ENCODE results near the gene CHDH.

The CHDH gene

DNA sequence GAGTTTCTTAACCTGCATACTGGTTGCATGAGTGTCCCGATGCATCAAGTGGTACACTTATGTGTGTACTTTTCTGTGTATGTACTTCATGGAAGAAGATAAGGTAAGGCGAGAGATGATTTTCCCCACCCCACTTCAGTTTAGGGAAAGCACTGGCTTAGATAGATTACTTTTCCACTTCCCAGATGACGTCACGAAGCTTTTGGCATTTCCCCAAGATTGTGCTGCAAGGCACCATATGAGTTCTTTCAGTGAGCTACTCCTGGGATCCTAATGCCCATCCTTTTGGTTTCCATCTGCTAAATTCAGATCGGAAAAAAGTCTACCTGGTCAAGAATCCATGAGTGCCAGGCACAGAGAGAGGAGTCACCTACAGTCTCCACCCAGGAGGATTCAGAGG lies 4.7 kb upstream of the CHDH start:
- no peak for DNase-seq (ENCODE audit: low spot score)

DNA sequence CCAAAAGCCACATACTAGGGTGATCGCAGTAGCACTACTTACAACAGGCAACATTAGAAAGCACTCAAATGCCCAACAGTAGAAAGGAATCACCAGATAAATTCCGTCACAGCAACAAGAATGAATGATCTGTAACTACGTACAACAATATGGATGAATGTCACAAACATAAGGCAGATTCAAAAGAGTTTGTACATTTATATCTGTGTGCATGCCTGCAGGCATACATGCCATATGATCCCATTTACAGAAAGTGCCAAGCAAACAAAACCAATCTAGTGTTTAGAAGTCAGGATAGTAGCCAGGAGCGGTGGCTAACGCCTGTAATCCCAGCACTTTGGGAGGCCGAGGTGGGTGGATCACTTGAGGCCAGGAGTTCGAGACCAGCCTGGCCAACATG lies 3.7 kb upstream of the CHDH start:
- DNase-seq (ENCODE audit: low spot score) = no peak

DNA sequence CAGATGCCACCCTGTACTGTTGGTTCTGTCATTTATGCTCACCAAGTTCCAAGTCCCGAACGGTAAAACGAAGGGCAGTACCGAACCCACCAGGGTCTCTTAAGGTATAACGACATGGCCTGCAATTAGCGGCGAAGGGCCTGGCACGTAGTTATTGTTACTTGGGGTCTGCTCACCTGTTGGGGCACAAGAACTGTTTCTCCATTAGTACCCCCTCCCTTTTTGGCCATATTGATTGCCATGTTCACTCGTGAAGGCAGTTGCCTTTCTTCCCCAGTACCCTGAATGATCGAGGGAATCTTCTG lies 584 bp upstream of the CHDH start:
- DNase-seq (ENCODE audit: low spot score) = no peak

DNA sequence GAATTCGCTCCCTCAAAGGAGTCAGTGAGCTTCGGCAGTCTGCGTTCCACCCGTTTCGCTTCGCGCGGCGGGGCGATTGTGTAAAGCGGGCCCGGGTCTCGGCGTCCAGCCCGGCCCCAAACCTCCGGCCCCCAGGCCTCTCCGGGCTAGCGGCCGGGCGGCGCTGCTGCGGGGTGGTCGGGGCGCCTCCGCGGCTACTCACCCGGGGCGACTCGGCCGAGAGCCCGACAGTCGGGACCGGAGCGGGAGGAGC lies 412 bp downstream of the CHDH start:
- DNase-seq (ENCODE audit: low spot score) = no peak

DNA sequence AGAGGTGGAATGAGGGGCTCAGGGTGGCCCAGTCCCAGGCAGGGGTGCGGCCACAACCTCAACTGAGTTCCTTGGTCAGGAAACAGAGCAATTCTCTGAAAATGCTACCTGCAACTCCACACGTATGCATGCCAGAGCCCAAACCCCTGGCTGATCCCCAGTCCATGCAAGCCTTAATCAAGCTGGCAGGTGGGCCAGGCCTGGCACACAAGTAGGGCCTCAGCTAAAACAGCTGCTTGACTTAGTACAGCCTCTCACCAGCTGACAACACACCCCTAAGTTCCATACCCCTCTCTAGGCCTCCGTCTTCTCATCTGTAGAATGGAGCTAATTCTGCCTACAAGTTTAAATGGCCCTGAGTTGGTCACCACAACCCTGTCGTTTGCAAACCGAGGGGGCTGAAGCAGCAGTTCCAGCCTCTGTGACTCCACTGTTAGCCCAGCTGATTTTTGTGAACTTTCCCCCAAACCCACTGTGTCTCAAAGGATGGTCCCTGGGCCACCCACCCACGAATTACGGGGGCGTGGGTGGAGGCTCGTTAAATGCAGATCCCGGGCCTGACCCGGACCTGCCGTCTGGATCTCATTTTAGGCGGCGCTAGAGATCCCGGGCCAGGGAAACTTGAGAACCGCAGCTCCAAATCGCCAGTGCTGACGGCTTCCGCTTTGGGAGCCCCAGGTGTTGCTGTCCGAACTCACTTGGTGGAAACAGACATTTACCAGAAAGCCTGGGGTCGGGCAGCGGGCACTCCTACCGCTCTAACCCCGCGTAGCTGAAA lies 927 bp downstream of the CHDH start:
- DNase-seq (ENCODE audit: low spot score) = peak; percentile 37

DNA sequence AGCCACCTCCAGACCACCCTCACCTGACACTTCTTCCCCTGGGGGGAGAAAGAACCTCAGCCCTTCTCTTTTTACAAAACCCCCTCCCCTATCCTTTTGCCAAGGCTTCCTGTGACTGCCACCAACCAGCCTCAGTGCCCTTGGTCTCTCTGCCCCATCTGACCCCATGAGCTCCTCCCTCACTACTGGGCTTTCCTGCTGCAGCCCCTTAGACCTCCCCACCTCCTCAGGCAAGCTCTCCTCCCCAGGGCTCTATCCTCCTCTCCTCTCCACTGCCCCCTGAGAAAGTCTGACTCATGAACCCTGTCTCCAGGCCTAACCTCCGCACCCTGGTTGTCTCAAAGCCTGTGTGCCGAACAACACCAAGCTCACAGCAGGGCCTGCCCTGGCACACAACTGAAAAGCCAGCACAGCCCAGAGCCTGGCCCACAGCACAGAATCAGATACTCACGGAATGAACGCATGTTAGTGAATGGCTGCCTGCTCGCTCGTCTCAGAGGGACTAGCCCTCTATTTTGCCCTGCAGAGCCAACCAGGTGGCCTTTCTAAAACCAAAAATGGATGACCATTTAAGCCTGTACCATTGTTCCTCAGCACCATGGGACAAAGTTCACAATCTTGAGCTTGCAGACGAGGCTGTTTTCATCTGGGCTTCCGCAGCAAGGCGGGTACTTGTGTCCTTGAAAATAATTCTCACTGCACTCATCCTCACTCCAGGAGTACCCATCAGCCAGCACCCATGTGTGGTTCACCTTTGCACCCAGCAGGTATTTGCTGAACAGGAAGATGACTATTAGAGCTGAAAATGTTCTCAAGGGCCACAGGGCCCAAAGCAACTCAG lies 1.7 kb downstream of the CHDH start:
- peak; percentile 38 for DNase-seq (ENCODE audit: low spot score)

DNA sequence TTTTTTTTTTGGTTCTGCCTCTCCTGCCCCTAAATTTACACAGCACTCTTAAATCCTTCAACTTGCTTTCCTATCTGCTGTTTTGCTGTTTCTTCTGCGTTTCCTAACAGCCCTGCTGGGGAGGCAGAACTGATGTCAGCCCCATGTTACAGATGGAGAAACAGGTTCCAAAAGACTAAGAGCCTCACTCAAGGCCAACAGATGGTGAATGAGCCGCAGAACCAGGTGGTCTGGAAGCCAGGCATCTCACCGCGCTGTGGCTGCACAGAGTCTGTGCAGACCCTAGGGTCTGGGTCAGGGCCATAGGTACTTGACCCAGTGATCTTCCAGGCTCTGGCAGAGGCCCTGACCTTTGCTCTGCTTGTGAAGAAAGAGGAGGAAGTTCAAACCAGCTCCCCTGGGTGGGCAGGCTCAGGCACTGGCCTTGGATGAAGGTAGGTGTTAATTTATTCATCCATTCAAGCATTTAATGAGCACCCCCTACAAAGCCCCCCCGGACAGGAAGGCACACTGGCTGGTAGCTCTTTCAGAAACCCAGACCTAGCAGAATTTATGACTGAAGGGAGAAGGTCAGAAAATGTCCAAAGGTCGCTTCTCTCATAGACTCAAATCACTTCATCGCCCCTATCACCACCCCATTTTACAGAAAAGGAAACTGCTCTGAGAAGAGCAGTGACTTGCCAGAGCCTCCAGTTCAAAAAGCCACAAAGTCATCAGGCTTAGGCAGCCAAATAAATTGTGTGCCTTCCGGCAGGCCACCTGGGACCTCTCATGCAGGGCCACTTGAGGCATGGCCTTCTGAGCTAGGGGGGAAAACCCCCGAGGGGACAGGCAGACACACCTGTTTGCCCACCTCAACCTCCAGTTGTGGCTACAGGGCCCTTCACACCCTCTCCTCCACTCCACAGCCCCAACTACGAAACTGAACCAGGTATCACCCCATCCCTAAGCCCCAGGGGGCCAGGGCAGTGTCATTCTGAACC lies 2.7 kb downstream of the CHDH start:
- no peak for DNase-seq (ENCODE audit: low spot score)

DNA sequence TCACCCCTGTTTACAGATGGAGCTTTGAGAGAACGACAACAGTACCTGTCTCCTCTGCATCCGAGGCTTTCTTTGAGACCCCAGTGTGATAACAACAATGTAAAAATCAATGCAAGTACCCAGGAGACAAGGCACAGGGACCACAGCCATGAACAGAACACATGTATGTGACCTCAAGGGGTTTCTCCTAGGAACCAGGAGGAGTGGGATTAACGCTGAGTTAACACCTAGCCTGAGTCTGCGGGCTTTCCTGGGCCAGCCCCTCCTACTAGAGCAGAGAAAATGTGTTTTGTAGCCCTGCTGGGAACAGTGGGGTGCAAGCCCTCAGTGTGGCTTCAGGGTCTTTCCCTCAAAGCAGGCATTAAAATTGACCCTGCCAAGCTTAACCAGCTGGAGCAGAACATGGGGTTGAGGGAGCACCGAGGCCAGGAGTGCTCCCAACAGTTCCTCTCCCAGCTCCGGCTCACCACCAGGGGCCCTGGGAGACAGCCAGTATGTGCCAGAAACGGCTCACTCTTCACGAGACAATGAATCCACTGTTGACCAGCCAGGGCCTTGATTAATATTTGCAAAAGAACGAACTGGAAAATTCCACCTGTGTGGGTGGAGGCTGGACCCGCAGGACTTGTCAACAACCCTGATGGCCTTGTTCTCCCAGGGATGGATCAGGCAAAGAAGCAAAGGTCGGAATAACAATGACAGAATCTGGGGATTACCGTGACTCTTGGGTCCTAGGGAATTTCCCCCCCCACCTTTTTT lies 3.6 kb downstream of the CHDH start:
- DNase-seq (ENCODE audit: low spot score) = peak; percentile 96

DNA sequence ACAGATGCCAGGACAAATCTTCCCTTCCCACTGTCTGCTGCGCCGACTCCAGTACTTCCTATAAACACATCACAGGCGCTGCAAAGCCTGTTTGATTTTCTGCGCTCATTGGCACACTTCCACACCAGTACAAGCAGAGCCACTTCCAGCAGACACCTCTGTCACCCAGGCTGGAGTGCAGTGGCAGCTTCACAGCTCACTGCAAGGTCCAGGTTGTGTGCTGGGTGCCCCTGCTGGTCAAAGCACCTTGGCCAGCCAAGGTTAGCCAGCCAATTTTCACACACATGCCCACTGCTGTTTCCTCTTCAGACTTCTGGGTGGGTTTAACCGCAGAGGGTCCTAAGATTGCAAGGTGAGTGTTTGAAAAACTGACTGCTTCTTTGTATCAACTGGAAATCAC lies 4.9 kb downstream of the CHDH start:
- no peak for DNase-seq (ENCODE audit: low spot score)

DNA sequence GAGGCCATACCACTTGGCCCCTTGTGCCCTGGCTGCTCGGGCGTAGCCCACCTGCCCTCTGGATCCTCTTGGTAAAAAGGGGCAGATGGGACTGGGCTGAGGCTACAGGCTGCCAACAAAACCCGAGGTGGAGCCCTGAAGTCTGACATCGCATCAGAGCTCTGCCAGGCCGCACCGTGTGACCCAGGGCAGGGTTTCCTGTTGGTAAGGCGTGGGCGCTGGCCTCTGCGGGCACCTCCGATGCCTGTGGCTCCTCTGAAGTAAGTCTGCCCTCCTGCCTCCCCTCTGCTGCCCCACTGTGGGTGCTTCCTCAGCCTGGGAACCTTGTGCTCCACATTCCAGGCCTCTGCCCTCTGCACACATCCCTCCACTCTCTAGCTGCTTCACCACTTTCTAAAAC lies 8.9 kb downstream of the CHDH start:
- no peak for DNase-seq (ENCODE audit: low spot score)

DNA sequence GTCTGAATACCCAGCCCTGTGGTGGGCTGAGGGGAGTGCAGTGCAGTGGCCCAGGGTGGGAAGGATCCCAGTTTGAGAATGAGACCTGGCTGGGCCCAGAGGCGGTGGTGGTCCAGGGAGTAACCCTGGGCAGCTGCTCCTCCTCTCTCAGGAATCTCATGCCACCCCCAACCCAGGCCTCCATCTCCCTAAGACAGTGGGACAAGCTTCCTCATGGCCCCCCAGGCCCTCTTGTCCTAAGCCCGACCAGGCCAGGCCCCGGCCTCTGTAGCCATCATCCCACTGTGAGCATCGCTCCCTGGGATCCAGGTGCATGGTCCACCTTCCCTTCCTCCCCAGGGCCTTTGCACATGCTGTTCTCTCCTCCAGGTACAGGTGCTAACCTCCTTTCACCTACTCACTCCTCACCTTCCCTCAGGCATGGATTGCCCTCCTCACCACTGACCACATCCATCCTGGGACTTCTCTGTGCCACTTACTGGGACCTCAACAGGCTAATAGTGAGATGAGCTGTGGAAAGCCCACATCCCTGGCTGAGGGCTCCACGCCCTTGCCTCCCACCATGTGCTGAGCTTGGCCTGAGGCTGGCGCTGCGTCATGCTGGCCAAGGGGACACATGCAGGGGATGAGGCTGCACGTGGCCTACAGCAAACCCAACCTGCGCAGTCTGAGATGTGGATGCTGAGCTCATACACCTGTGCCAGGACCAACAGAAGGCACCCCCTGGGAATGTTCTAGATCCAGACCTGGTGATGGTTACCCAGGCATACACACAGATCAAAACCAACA lies 9.9 kb downstream of the CHDH start:
- DNase-seq (ENCODE audit: low spot score) = no peak

DNA sequence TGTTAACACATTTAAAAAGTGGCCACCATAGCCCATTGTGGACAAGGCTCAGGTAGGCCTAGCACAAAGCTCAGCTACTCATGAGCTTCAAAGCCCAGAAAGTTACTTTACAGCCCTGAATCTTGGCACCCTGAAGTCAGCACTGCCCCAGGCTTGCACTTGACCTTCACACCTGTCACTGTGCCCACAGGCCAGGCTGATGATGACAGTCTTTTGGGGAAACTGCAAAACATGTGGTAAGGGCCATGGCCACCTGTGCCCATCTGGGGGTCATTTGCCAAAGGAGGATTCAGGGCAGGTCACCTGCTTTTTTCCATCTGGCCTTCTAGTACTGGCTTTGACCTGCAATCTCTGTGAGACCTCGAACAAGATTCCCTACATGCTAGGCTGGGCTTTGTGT lies 11.0 kb downstream of the CHDH start:
- no peak for DNase-seq (ENCODE audit: low spot score)

DNA sequence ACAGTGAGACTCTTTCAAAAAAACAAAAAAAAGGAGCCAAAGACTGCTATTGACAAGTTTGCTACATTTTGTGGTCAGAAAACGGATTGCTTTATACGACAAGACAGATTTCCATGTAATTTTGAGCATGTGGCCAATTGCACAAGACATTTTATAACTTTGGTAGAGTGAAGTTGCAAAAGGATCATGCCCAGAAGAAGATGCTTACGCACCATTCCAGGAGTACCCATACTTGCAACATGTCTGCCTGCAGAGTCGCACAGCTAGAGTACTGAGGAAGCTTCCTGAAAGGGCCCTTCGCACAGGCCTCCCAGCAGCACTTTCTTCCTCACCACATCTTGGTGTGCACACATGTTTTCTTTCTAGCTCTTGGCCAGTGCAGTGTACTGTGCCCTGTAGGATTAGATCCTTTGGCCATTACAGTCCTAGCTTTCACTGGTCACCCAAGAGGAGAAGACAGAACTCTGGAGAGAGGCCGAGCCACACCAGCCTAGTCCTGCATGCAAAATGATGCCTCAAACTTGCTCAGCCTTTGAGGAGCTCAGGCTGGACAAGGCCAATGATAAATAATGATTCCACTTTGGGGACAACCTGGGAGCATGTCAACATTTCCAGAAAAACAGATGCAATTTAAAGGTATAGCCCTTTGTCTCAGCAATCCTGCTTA lies 11.7 kb downstream of the CHDH start:
- DNase-seq (ENCODE audit: low spot score) = no peak

DNA sequence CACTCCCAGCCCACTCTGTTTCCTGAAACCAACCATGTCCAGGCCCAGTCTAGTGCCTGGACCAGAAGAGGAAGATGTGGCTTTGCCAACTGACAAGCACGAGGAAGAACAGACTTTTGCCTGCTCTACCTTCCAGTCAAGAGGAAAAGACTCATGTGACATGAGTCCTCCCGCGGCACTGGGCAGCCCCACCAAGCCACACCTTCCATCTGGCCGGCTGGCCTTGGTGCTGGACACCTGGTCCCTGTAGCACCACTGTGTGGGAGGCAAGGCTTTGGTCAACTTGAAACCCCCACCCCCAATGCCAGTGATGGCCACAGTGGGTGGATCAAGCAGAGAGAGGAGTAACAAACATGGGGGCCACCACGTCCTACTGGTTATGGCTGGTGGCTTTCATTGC lies 12.5 kb downstream of the CHDH start:
- DNase-seq (ENCODE audit: low spot score) = no peak

DNA sequence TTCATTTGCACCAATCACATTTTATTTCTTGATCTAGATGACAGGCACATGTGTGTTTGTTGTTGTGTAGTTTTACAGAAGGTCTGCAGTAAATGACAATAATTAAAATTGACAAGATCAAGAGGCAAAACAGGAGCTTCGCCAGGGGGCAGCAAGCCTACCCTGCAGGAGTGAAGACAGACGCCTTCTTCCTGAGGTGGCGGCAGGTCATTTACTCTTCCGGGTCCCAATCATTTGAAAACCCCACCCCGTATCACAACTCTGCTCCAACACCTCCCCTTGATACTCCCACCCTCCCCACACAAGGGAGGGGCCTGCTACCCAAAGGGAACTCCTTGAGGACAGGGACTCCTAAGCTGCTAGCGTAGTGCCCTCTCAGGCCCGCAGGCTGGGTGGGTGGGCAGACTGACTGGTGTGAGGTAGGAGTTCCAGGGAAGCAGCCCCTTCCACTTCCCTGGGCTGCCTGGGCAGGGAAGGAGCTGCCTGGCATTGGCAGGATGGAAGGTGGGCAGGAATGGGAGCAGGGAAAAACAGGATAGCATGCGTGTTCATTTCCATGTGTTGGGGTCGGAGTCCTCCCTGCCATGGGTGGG lies 13.1 kb downstream of the CHDH start:
- no peak for DNase-seq (ENCODE audit: low spot score)

DNA sequence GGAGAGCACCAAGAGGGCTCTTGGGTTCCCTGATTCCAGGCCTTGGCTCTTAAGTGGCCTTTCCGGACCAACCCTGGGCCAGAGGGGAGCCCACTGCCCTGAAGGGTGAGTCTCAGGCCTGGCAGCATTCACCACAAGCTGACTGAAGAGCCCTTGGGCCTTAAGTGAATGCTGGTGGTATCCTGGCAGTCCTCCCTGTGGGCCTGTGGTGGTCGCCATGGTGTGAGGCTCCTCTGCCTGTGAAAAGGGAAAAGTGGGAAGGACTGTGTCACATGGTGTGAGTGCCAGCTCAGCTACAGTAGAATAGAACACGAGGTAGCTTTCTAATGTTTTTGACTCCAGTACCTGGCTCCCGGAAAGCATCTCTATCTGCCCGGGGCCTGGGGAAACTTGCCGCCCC lies 15.3 kb downstream of the CHDH start:
- no peak for DNase-seq (ENCODE audit: low spot score)

DNA sequence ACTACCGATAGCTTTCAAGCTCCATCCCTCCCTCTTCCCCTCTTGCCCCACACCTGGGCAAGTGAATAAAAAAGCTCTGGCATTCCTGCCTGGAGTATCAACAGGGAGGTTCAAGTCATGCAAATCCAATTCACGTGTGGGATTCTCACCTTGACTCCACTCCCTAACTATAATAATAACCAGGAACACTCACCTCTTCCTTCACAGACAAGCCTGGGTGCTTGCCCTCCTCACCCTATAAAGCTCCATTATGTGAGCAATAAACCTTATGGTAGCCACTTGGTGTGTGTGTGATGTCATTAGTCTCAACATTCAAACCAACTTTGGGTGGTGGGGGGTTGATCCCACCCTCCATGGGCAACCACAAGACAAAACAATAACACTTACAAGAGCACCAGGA lies 16.6 kb downstream of the CHDH start:
- DNase-seq (ENCODE audit: low spot score) = no peak

DNA sequence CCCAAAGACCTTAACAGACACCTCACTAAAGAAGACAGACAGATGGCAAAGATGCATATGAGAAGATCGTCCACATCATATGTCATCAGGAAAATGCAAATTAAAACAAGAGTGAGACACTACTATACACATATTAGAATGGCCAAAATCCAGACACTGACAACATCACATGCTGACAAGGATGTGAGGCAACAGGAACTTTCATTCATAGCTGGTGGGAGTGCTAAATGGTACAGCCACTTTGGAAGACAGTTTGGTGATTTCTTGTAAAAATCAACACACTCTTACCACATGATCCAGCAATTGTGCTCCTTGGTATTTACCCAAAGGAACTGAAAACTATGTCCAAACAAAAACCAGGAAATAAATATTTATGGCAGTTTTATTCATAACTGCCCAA lies 17.6 kb downstream of the CHDH start:
- DNase-seq (ENCODE audit: low spot score) = no peak

DNA sequence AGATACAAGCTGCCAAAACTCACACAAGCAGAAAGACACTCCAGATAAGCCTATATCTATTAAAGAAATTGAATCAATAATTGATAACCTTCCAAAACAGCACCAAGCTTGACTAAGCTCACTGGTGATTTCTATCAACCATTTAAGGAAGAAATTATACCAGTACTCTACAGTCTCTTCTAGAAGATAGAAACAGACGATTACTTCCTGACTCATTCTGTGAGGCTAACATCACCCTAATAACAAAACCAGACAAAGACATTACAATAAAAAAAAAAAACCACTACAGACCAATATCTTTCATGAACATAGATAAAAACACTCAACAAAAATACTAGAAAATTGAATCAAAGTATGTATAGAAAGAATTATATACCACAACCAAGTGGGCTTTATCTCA lies 20.2 kb downstream of the CHDH start:
- DNase-seq (ENCODE audit: low spot score) = no peak

DNA sequence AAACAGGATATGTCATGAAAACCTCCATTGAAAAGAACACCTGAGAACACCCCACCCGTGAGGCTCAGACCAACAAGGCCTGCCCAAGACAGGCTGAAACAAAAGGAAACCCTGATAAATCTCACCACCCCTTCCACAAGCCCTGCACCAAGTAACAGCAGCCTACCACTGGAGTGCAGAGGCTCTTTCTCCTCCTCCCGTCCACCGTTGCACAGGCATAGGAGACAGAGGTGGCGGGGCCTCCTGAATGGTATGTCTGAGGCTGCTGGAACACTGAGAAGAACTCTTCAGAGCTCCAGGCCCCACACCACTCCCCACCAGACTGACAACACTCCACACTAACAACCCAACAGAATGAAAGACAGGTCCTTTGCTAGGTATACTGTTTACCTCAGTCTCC lies 21.4 kb downstream of the CHDH start:
- no peak for DNase-seq (ENCODE audit: low spot score)
